ENCODE measurements around the gene CFAP69.

The CFAP69 gene, protein sequence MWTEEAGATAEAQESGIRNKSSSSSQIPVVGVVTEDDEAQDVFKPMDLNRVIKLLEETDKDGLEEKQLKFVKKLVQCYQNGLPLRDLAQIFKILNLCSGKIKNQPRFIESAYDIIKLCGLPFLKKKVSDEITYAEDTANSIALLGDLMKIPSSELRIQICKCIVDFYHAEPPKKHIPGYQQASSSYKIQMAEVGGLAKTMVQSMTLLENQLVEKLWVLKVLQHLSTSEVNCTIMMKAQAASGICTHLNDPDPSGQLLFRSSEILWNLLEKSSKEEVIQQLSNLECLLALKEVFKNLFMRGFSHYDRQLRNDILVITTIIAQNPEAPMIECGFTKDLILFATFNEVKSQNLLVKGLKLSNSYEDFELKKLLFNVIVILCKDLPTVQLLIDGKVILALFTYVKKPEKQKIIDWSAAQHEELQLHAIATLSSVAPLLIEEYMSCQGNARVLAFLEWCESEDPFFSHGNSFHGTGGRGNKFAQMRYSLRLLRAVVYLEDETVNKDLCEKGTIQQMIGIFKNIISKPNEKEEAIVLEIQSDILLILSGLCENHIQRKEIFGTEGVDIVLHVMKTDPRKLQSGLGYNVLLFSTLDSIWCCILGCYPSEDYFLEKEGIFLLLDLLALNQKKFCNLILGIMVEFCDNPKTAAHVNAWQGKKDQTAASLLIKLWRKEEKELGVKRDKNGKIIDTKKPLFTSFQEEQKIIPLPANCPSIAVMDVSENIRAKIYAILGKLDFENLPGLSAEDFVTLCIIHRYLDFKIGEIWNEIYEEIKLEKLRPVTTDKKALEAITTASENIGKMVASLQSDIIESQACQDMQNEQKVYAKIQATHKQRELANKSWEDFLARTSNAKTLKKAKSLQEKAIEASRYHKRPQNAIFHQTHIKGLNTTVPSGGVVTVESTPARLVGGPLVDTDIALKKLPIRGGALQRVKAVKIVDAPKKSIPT

DNA sequence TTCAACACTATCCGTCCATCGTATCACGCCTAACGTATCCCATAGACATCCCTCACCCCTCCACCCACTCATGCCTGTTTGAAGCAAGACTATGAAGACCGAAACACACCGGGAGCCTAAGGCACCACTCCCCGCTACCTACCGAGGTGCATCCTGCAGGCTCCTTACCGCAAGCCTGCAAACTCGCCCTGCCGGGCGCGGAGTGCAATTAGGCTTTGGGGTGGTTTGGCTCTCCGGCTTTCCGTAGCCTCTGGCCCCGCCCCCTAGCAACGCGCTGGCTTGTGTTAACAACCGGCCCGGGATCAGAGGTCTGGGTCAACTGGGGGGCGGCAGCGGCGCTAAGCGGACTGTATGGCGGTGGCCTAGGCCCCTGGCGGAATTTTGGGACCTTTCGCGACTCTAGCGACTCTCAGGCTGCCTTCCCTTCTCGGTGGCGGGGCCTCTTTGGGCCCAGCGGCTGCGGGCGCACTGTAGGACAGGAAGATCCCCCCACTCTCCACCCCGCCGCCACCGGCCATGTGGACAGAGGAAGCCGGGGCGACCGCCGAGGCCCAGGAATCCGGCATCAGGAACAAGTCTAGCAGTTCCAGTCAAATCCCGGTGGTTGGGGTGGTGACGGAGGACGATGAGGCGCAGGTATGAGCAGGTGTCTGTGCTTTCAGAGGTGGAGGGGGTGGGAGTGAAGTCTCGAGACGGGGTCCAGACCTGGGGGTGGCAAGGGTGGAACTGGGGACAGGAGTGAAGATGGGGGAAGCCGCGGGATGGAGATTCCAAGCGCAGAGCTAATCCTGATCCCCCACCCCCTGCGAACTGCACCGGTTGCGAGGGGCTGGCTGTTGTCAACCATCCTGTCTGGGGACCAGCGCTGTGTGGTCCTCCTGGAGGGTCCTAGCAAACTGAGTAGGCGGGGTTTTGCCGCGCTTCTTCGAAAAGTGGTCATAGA, at the start of gene CFAP69:
CFAP69 (plus strand) TSS at position 266 of the 943 bp plus-strand sequence; CDS start at position 517, 251 bp downstream.
- DNase-seq (ENCODE audit: low read depth in 3 of 3) = peak; percentile 70 to 89 (median 76)

DNA sequence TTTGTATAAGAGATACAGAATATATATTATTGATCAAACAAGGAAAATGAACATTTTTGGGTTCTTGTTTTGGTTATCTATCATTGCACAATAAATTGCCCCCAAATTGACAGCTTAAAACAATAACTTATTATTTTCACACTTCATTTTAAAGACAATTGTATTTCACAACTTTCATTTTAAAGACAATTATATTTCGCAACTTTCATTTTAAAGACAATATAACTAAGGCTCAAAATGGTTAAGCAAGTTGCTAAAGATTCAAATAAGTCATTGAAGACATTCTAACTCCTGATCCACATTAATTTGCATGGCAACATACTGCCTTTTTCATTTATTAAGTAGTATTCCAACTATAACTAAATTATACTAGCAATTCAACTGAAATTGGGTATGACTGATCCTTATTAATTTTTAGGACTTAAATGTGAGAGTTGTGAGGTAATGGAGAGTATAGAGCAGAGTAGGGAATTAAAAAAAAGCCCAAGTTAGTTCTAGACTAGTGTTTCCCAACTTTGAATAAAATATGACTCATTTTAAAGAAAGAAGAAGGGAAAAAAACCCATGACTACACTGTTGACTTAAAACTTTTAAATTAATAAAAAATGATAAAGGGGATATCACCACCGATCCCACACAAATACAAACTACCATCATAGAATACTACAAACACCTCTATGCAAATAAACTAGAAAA, 43.3 kb upstream of the CFAP69 start:
- no peak for DNase-seq (ENCODE audit: low read depth in 3 of 3)

DNA sequence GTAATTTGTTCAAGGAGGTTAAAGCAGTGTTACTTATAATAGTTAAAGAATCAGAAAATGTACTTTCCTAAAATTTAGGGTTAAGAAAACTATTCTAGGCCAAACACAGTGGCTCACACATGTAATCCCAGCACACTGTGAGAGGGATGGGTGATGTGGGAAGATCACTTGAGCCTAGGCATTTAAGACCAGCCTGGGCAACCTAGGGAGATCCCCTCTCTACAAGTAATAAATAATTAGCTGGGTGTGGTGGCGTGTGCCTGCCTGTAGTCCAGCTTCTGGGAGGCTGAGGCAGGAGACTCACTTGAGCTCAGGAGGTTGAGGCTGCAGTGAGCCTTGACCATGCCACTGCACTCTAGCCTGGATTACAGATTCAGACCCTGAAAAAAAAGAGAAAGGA, 37.0 kb upstream of the CFAP69 start:
- DNase-seq (ENCODE audit: low read depth in 3 of 3) = no peak

DNA sequence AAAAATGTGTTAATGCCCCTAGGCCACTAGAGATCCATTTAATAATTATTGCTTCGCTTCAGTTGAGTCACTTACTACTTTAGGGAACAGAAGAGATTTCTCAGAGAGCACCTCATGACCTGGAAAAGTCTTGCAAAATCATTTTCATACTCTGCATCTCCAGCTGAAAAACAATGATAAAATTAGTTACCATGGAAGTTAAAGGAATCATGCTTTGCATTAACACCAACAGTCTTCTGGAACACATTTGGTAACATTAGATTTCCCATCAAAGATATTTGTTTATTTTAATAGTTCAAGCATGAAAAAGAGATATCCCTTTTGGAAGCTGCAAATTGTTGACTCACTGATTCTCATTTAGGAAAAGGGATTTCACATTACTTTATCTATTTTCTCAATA, 35.2 kb upstream of the CFAP69 start:
- no peak for DNase-seq (ENCODE audit: low read depth in 3 of 3)

DNA sequence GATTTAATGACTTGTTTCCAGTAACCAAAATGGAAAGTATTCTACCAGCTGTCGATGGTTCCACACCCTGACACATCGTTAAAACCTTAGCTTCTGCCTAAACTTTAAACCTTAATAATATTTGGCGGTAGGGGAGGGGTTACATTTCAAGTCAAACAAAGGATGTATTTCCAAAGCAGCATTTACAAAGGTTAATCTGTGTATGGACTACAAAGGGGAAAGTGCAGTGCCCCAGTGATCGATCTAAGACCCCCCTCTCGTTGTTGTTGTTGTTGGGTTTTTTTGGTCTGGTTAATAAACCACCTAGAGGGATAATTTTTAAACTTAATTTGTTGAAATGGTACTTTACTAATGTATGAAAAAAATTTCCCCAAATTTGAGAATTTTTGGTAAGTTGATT, 34.5 kb upstream of the CFAP69 start:
- DNase-seq (ENCODE audit: low read depth in 3 of 3) = no peak

GRCh38 chr7:90210981-90211380, 34.0 kb upstream of the CFAP69 start:
- DNase-seq (ENCODE audit: low read depth in 3 of 3) = no peak

DNA sequence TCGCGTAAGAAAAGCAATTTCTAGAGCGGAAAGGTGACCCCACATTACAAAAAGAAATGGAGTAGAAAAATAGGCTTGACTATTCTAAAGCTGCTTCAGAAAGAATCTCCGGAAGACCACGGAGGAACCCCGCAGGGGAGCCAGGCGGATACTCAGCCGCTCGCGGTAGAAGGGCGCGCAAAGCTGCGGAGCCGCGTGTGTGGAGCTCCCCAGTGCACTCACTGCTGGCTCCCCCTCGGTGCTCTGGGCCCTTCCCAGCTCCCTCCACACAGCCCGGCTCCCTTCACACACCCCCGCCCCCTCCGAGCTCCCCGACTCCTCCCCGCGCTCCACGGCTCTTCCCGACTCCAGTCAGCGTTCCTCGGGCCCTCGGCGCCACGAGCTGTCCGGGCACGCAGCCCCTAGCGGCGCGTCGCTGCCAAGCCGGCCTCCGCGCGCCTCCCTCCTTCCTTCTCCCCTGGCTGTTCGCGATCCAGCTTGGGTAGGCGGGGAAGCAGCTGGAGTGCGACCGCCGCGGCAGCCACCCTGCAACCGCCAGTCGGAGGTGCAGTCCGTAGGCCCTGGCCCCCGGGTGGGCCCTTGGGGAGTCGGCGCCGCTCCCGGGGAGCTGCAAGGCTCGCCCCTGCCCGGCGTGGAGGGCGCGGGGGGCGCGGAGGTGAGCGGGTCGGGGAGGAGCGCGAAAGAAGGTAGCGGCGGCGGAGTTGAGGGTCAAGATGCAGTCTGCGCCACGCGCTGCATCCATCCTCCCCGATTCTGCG, 33.4 kb upstream of the CFAP69 start, which contains the start of gene STEAP2:
STEAP2 (plus strand) TSS at position 350 of the 758 bp plus-strand sequence. CDS start 13,343 bp downstream, outside the sequence.
- DNase-seq (ENCODE audit: low read depth in 3 of 3) = peak in 2 of 3 experiments; percentile 7 to 35

DNA sequence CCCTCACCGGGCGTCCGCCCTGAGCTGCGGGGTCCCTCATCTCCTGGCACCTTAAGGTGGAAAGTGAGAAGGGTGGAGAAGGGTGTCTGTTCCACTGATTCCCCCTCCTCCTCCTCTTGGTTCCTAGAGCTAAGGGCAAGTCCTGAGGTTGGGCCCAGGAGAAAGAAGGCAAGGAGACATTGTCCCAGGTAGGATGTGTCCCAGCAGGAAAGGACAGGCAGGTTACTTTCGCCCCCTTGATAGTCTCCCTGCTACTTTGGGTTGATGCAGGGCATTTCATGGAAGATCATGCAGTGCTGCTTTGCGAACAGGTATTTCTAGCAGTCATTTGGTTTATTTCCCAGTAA, 32.9 kb upstream of the CFAP69 start:
- DNase-seq (ENCODE audit: low read depth in 3 of 3) = no peak

- DNase-seq (ENCODE audit: low read depth in 3 of 3) = no peak
Observed at GRCh38 chr7:90213521-90213920, 31.5 kb upstream of the CFAP69 start.

- no peak for DNase-seq (ENCODE audit: low read depth in 3 of 3)
Observed at GRCh38 chr7:90216080-90216674, 28.8 kb upstream of the CFAP69 start.

DNA sequence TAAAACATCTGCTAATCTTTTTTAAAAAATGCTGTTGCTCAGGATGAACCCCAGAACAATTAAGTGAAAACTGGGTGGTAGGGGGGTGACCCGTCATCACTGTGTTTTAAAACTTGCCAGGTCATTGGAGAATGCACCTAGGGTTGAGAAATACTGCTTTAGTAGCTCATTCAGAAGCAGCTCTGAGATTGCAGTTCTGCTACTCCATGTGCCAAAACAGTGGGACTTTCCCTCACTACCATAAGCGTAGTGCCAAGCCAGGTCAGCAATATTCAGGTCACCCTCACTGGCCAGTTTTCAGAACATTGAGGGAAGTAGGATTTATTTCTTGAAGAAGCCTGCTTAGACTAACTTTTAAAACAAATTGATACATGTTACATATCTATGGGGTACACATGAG, 28.2 kb upstream of the CFAP69 start:
- DNase-seq (ENCODE audit: low read depth in 3 of 3) = no peak

DNA sequence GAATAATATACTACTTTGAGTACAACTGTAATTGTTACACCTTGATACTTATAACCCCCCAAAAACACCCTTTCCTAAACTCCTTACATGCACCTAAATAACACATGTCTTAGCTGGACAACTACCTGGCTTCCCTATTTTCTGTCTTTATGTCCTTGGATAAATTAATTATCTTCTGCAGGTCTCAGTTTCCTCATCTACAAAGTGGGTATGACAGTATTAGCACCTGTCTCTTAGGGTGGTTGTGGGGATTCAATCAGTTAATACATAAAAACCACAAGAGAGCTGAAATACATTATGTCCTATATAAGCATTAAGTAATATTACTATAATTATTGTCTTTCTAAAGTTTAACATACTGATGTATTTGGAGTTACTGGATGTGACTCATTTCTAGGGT, 22.6 kb upstream of the CFAP69 start:
- no peak for DNase-seq (ENCODE audit: low read depth in 3 of 3)

DNA sequence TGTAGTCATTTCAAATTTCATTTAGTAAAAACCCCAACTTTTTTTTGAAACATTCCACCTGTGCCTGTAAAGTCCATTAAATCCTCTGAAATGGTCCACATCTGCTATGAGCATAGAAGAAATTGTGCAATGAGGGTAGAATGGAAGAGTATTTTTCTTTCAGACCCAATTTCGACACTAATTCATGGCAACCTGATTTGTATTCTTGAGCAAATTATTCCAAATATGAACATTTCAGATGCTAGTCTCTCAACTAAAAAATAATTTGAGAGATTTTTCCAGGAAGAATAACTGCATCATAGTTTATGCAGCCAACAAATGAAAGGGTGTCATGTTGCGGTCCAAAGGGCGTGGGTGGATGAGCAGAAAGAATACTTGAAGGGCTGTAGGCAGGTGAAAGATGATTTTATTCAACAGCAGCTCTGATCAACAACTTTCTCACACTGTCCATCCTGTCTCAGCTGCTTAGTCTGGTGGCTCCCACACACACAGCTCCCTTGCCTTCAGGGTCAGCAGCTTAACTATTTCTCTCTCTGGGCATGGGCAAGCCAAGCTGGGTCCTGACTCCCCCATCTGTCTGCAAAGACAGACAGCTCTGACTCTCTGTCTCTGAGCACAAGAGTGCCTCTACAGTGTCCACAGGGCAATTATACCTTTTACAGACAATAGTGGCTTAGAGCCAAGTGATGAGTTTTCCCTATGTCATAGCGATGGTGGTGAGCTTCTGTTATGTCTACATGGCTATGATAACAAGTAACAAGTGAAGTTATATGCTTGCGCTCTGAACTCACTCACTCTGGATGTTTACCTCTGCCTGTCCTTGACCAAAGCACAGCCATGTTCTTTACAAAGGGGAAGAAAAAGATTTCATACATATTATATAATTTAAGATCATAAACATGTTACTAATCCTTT, 21.9 kb upstream of the CFAP69 start:
- DNase-seq (ENCODE audit: low read depth in 3 of 3) = no peak

DNA sequence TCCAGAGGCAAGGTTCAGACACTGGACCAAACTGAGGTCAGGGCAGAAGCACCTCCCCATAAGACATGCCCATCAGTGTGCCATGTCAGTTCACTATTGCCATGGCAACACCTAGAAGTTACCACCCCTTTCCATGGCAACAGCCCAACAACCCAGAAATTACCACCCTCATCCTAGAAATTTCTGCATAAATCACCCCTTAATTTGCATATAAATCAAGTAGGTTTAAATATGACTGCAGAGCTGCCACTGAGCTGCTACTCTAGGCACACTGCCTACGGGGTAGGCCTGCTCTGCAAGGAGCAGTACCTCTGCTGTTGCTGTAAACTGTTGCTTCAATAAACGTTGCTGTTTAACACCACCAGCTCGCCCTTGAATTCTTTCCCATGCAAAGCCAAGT, 20.8 kb upstream of the CFAP69 start:
- DNase-seq (ENCODE audit: low read depth in 3 of 3) = no peak

DNA sequence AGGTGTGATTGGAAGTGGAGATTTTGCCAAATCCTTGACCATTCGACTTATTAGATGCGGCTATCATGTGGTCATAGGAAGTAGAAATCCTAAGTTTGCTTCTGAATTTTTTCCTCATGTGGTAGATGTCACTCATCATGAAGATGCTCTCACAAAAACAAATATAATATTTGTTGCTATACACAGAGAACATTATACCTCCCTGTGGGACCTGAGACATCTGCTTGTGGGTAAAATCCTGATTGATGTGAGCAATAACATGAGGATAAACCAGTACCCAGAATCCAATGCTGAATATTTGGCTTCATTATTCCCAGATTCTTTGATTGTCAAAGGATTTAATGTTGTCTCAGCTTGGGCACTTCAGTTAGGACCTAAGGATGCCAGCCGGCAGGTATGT, 19.8 kb upstream of the CFAP69 start:
- DNase-seq (ENCODE audit: low read depth in 3 of 3) = no peak

GRCh38 chr7:90225601-90226000, 19.4 kb upstream of the CFAP69 start:
- DNase-seq (ENCODE audit: low read depth in 3 of 3) = no peak

- no peak for DNase-seq (ENCODE audit: low read depth in 3 of 3)
Observed at GRCh38 chr7:90227259-90227658, 17.7 kb upstream of the CFAP69 start.

GRCh38 chr7:90229682-90230081, 15.3 kb upstream of the CFAP69 start:
- DNase-seq (ENCODE audit: low read depth in 3 of 3) = no peak

DNA sequence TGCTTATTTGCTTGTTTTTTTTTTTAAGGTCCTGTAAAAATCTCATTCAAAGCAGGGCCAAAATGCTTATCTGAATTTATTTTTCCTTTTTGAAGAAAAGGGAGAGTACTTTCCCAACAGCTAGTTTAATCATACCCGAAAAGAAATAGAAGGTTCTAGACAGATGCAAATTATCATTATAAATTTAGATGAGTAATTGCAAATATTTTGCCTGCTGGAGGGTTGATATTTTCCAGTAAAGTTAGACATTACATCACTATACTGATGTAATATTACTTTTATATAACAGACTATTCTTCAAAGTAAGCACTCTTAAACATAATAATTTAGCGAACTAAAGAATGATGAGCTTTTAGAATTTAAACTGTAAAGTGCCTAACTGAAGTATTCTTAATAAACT, 14.1 kb upstream of the CFAP69 start:
- DNase-seq (ENCODE audit: low read depth in 3 of 3) = no peak

Data from stimulated activated CD4-positive, alpha-beta T cell treated with anti-CD3 and anti-CD28 coated beads, TNF-alpha, amount 100 ng/mL, for 24 hours (primary cell).